ENCODE data around the gene TNRC6C.

TNRC6C gene

DNA sequence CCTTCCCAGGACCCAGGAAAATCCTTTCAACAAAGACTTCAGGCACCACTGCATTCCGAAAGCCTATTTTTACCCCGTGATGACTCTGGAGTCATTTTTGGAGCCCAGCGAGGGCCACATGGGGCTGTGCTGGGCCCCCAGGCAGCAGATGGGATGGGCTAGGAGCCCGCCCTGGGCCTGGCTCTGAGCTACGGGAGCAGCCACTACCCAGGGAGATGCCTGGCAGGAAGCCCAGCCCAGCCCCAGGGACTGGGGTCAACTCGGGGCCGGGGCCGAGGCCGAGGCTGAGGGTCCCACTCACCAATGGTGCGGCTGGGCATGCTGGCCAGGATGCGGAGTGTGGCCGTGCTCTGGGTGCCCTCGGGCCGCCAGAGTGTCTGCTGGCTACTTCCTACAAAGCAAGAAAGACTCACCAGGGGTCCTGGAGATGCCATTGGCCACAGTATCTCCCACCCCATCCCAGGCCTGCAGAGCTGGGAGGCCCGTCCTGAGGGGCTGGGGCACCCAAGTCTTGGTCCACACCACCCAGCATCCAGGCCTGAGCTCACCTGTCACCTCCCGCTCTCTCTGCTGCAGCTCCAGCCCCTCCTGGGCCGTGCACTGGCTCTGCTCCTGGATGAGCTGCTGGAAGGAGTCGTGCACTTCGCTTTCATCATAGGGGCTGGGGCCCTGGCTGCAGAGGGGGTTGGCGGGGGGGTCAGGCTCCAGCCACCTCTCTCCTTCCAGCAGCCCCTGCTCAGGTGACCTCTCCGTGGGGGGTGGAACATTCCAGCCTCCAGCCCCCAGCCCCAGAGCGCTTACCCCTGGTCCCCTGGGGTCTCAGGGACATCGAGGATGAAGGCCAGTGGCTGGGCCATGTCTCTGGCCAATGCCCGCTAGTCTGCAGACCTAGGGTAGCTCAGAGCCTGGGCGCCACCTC, 167.7 kb downstream of the TNRC6C start:
- no peak for DNase-seq (ENCODE audit: low read depth)

DNA sequence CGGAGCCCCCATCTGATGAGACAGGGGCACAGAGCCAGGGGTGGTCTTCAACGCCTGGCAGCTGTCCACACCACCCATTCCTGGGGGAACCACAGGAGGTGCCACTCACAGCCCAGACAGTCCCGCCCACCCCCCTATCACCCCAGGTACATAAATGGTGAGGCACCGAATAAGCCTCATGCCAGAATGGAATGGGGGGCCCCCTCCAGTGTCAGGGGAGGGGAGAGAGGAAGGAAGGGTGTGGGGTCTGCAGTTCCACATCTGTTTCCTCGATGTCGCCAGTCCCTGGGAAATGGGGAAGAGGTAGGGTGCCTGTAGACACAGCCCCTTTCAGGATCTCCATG, 168.4 kb downstream of the TNRC6C start:
- no peak for DNase-seq (ENCODE audit: low read depth)

DNA sequence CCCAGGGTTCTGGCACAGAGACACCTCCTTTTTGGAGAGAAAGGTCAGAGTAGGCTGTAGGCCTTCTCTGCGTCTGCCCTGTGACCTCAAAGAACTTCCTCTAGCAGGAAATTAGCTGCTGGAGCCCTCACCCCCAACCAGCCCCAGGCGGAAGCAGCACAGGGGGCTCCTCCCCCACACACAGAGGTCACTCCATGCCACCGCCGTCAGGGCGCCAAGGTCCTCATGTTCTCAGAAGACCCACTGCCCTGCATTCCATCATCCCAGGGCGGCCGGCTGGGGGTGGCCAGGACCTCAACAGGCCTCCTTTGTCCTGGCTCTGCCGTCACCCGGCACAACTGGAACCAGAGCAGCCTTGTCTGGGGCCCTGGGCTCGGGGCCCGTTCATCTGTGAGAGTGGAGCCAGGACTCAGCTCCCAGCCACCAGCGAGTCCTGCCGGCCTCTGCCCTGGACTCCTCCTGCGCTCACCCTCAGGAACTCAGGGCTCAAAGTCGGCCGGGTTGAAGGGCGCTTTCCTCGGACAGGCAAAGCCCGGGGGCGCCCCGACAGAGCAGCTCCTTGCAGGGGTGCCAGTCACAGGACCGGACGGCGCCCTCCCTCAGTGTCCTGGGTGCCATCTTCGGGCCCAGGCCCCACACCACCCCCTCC, 168.9 kb downstream of the TNRC6C start:
- no peak for DNase-seq (ENCODE audit: low read depth)

DNA sequence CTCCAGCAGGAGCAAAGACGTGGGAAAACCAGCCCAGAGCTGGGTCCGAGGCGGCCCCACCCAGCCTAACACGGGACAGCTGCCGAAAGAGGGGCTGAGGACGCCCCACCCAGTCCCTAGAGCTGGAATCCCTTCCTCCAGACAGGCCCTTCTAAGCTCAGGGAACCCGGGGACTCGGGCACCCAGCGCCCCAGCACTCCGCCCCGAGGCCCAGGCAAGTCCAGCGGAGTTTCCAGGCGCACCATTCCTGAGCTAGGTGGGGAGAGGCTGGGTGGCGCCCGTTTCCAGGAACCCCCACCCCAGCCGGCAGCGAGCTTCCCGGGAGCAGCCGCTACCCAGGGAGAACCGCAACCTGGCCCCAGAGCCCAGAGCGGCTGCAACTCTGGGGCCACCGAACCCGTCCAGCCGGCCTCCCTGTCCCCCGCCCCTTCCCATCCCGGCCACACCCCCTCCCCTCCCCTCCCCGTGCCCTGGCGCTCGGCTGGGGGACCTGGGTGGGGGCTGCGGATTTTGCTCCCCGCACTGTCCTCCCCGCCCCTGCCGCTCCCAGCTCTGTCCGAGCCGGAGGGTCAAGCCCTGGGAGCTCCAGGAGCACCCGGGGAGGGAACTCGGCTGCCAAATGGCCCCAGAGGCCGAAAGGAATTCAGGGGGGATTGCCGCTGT, 169.5 kb downstream of the TNRC6C start:
- no peak for DNase-seq (ENCODE audit: low read depth)

DNA sequence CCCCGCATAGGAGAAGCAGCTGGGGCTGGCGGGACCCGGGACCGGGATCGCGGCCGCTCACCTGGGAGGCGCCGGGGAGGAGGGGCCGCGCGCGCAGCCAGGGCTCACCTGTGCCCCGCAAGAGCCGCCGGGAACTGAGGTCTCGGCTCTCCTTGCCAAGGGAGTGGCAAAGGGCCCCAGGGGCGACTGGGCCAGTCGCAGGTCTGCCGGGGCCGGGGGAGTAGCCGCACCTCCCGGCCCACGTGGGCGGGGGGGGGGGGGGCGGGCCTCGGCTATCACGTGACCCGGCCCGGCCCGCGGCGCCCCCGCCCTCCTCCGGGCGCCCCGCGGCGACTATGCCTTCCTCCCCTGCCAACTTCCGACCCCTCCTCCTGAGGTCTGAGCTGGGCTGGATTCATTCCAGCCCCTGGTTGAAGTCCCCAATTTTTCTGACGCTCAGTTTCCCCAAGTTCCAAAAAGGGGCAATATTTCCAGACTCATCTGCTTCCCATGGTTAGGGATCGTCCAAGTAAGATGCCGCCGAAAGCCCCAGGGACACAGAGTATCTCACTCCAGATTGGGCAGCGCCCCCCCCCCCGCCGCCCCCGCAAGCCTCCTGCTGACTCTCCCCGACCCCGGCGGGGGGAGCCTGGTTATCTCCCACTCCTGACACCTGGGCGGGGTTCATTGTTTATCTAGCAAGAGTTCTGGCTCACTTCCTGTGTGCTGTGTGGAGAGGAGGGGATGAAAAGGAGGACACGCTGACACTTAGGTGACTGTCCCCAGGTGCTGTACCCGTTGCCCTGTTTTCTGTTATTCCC, 170.2 kb downstream of the TNRC6C start, which contains the start of gene TMC6:
Gene TMC6 (minus strand): TSS at position 205 of the 800 bp plus-strand sequence. CDS start 1,923 bp downstream, outside the sequence.
- DNase-seq (ENCODE audit: low read depth) = no peak

DNA sequence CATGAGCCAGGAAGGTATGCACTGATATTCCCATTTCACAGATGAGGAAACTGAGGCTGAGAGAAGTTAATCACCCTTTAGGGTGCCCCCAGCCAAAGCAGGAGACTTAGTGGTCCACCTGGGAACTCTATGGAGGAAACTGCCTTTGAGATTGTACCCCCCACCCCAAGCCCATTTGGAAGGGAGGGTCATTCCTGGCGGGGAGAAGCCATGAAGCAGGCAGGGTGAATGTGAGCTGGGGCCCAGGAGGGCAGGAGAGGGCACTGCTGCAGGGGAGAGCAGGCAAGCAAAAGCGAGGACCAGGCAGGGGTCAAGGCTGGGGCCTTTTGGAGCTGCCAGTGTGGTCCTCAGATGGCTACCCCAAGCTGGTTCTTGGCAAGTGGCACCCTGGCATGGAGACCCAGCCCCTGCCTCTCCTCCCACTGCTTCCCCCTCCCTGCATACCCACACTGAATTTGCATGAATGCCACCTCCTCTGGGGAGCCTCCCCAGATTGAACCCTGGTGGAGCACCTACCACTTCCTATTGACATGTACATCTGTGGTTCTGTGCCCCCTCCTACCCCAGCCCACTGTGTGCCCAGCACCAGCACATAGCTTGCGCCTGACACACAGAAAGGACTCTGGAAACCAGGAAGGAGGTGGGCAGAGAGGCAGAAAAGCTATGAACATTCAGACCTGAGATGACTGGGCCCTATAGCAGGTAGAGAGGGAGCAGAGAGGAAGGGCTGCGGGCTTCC, 171.0 kb downstream of the TNRC6C start:
- no peak for DNase-seq (ENCODE audit: low read depth)

DNA sequence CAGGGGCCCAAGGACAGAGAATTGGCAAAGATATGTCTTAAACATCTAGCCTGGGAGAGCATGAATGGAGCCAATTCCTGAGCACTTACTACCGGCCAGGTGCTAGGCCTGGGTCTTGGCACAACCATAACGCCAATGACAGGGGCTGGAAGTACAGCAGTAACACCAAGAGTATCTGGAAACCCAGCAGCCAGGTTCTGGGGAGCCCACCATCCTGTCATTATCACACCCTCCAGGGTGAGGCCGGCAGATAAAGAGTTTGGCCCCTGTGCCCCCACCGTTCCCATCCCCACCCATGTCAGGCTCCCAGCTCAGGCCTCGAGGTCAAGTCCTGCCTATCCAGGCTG, 171.6 kb downstream of the TNRC6C start:
- DNase-seq (ENCODE audit: low read depth) = no peak

DNA sequence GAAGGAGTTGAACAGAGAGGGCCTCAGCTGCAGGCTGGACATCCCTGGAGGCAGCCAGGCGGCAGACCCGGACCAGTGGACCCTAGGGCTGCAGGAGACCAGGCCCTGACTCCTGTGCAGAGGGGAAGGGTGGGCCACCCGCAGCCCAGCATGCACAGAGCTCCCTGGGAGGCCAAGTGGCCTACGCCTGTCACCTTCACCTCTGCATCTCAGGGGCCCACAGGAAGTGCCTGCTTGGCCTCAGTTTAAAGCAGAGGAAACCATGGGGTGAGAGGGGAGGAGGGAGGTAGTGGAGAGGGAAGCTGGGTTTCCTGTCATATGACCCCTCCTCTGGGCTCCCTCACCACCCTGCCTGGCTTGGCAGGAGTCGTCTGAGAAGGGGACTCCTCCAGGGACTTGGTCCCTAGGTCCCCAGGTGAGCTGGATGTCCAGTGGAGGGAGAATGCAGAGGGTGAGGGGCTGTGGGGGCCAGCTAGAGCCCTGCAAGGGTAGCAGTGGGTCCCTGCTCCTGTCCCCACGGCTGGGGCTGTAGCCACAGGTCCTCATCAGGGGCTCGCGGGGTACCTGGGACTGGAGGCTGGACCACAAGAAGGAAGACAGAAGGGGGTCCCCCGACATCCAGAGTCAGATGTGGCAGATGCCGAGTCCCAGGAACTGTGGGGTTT, 172.1 kb downstream of the TNRC6C start, which contains the start of gene TMC8:
Gene TMC8 (plus strand): TSS at position 335 of the 665 bp plus-strand sequence. CDS start 818 bp downstream, outside the sequence.
- peak; percentile 63 for DNase-seq (ENCODE audit: low read depth)

DNA sequence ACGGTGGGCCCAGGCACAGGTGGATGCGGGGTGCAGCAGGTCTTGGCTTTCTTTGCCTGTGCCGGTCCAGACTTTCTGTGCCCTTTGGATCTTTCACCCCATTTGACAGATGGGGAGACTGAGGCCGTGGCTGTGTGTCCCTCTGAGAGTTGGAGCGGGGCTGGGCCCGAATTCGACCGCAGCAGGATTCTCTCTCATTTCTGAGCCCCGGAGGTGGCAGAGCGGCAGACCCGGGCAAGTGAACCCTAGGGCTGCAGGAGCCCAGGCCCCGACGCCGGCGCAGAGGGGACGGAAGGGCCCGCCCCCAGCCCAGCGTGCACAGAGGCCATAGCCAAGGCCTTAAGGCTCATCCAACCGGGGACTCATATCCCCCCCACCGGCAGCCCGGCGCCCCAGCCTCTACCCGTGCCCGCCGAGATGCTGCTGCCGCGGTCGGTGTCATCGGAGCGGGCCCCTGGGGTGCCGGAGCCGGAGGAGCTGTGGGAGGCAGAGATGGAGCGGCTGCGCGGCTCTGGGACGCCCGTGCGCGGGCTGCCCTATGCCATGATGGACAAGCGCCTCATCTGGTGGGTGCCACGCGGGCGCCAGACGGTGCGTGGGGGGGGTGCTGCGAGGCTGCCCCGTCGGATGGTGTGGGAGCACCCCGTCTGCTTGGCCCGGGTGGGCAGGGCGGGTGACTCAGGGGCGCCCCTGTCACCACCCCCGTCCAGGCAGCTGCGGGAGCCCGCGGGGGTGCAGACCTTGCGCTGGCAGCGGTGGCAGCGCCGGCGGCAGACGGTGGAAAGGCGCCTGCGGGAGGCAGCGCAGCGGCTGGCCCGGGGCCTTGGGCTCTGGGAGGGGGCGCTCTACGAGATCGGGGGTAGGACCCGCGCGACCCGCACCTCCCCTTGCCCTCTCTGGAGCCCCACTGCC, 172.9 kb downstream of the TNRC6C start:
- no peak for DNase-seq (ENCODE audit: low read depth)

DNA sequence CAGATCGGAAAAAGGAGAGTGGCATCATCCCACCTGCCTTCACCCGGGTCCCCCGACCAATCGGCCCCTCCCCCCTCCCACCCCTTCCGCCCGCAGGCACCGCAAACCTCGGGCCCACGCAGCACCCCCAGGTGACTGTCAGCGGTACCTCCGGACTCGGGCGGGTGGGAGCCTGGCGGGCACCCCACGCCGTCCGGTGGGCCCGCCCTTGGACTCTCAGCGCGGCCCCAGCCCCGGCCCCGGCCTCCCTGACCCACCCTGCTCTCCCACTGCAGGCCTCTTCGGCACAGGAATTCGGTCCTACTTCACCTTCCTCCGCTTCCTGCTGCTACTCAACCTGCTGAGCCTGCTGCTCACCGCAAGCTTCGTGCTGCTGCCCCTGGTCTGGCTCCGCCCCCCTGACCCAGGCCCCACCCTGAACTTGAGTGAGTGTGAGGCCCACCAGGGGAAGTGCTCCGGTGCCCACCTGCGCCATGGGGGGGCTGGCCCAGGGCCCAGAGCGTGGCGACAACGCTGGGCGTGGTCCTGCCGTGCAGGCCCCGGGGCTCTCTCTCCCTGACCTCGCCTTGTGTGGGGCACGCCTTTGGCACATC, 173.7 kb downstream of the TNRC6C start:
- no peak for DNase-seq (ENCODE audit: low read depth)

DNA sequence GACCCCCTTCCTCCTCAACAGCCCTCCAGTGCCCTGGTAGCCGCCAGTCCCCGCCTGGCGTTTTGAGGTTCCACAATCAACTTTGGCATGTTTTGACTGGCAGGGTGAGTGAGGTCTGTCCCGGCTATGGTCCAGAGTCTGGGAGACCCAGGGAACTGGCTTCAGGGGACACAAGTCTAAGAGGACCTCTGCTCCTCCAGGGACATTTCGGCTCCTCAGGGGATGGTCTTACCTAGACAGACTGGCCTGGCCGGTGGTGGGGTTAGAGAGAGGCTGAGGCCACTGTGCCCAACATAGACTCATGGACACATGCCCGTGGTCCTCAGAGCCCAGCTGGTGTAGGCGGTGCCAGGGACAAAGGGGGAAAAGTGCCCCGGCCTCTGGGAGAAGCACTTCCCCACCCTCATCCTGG, 174.3 kb downstream of the TNRC6C start:
- no peak for DNase-seq (ENCODE audit: low read depth)

DNA sequence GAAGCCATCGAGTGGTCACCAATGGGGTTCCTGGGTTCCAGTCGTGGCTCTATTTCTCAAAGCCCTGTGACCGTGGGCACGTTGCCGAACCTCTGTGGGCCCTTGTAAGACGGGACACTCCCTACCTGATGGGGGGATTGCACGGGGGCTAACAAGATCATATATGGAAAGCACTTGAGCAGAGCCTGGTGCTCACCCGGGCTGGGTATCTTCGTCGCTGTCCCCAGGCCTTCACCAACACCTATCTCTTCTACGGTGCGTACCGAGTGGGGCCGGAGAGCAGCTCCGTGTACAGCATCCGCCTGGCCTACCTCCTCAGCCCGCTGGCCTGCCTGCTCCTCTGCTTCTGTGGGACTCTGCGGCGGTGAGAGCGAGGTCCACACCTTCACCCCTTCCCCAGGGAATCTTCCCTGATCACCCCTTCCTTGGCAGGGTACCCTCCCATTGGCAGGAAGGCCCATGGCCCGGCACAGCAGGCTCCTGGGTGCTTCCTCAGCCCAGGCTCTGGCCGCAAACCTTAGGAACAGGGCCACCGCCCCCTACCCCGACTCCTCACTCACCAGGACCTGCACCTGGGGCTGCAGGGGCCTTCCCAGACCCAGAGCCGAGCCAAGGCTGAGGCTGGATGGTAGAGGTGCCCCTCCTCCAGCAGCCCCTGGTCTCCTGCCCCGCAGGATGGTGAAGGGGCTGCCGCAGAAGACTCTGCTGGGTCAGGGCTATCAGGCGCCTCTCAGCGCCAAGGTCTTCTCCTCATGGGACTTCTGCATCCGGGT, 174.9 kb downstream of the TNRC6C start:
- DNase-seq (ENCODE audit: low read depth) = no peak

DNA sequence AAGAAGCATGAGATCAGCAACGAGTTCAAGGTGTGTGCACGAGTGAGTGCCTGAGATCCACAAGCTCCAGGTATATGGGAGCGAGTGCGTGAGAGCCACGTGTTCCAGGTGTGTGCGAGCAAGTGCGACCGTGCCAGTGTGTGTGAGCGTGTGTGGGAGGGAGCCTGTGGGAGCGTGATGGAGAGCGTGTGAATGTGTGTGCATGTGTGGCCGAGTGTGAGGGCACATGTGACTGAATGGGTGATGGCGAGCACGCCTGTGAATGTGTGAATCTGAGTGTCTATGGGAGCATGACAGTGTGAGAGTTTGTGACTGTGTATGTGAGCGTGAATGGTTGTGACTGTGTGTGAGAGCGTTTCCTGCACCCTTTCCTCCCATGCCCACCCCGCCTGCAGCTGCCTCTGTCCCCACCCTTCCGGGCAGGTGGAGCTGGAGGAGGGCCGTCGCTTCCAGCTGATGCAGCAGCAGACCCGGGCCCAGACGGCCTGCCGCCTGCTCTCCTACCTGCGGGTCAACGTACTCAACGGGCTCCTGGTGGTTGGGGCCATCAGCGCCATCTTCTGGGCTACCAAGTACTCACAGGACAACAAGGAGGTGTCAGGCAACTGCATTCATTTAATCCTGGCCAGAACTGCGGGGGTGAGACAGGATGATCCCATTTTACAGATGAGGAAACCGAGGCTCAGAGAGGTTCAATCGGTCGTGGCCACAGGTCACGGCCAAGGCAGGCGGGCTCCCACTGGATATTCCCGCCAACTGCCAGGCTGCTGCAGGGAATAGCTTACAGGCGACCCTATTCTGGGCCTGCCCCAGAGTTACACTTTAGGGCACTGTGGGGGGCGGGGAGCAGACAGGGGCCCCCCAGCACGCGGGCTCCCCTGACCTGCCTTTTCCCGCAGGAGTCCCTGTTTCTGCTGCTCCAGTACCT, 175.7 kb downstream of the TNRC6C start:
- peak; percentile 65 for DNase-seq (ENCODE audit: low read depth)

DNA sequence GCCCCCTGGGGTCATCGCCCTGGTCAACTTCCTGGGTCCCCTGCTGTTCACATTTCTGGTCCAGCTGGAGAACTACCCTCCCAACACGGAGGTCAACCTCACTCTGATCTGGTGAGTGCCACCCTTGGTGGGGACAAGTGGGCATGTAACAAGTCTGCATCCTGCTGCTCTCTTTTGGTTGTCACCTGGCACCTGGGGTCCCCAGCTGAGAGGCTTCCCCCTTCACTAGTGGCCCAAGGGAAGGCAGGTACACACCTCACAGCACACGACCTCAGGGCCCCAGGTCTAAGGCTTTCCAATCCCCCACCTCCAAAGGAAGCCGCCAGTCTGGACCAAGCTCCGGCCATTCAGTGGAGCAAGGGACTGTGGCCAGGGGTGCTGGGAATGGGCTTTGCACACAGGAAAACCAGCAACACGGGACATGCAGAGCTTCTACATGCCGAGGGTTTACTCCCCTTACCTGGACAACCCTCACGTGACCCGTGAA, 176.4 kb downstream of the TNRC6C start:
- DNase-seq (ENCODE audit: low read depth) = no peak

DNA sequence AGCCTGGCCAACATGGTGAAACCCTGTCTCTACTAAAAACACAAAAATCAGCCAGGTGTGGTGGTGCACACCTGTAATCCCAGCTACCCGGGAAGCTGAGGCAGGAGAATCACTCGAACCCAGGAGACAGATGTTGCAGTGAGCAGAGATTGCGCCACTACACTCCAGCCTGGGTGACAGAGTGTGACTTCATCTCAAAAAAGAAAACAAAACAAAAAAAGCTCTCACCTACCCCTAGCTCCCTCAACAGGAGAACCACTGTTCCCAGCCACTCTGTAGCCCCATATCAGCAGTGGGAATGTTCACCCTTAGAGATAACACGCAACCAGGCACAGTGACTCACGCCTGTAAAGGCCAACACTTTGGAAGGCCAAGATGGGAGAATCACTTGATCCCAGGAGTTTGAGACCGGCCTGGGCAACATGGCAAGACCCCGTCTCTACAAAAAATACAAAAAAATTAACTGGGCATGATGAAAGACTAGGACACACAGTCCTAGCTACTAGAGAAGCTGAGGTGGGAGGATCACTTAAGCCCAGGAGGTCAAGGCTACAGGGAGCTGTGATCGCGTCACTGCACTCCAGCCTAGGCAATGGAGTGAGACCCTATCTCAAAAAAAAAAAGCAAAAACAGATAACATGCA, 177.5 kb downstream of the TNRC6C start:
- DNase-seq (ENCODE audit: low read depth) = no peak

DNA sequence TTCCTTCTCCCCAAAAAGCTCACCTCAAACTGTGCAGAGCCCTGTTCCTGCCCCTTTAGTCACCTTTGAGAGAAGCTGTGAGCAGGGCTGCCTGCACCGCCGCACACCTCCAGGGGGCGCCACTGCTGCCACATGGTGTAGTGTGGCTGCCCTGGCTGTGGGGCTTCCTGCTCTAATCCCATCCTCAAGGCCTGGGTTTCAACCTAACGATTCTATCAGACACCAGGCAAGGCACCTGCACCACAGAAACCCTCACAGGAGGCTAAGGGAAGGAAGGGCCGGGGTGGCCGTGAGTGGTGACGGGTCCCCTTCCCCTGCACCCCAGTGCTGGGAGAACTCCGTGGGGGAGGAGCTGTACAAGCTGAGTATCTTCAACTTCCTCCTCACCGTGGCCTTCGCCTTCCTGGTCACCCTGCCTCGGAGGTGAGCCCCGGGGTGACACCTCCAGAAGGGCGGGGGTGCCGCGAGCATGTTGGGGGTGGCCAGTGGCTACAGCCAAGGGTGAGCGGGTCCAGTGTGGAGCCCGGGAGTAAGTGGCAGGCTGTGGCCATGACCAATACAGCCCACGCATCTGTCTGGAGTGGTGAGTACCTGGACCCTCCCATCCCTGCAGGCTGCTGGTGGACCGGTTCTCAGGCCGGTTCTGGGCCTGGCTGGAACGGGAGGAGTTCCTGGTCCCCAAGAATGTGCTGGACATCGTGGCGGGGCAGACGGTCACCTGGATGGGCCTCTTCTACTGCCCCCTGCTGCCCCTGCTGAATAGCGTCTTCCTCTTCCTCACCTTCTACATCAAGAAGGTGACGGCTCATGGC, 179.1 kb downstream of the TNRC6C start:
- DNase-seq (ENCODE audit: low read depth) = no peak
